Upper lobe of left lung (tissue), 6 donors: ENCODE results near the gene STMND1. TPM values are rescaled to one million over a fixed set of nuclear protein-coding genes. Genes with fewer than 3 reads are reported as not detected.
A peak's percentile ranks its signal among the peaks of the same experiment; 100 is the strongest.

Experiments
- ATAC-seq, 2 donors: fragments of 200-7000 bp; cut with Tn5 transposase; one replicate each; pipeline ENCODE4 v1.9.1; 2022; ENCODE audit warnings: mild to moderate bottlenecking in 2 of 2, moderate library complexity in 2 of 2; ENCODE audit not compliant: low FRiP score in 2 of 2
- DNase-seq, 2 donors: peaks; one replicate each; pipeline ENCODE4 v3.0.0-alpha.2; 2019 to 2020
- H3K27ac ChIP-seq, 4 donors: fragments of 200-600 bp; sonication (generic); one replicate each; pipeline ENCODE4 v1.5.1; 2016 to 2019
- H3K27me3 ChIP-seq, 4 donors: fragments of 200-600 bp; sonication (generic); one replicate each; pipeline ENCODE4 v1.5.1; 2017 to 2019
- H3K36me3 ChIP-seq, 4 donors: fragments of 200-600 bp; sonication (generic); one replicate each; pipeline ENCODE4 v1.5.1; 2016 to 2019
- H3K4me1 ChIP-seq, 4 donors: fragments of 200-600 bp; sonication (generic); one replicate each; pipeline ENCODE4 v1.5.1; 2018 to 2019
- H3K4me3 ChIP-seq, 4 donors: fragments of 200-600 bp; sonication (generic); one replicate each; pipeline ENCODE4 v1.5.1; 2017 to 2019; ENCODE audit warnings: mild to moderate bottlenecking in 2 of 4, moderate library complexity in 1 of 4
- H3K9me3 ChIP-seq, 4 donors: fragments of 200-600 bp; sonication (generic); one replicate each; pipeline ENCODE4 v1.5.1; 2018 to 2019
- CTCF ChIP-seq, 6 experiments: fragments of 450-650 bp in 4 of 6; fragments of 200-600 bp in 2 of 6; sonication (generic) in 2 of 6; IDR thresholded peaks; one replicate each; pipeline ENCODE4 v1.5.1; 2016 to 2019; ENCODE audit warnings: antibody characterized with exemption in 6 of 6
- EP300 ChIP-seq, 4 donors: sonication (generic); formaldehyde crosslinking; IDR thresholded peaks; one replicate each; pipeline ENCODE4 v1.5.1; 2017; ENCODE audit warnings: antibody characterized with exemption in 4 of 4, control low read depth in 2 of 4
- POLR2A ChIP-seq, 4 donors: fragments of 450-650 bp; IDR thresholded peaks; one replicate each; pipeline ENCODE4 v1.5.1; 2016 to 2017; ENCODE audit warnings: antibody characterized with exemption in 4 of 4, mild to moderate bottlenecking in 2 of 4
- POLR2AphosphoS5 ChIP-seq, 2 donors: sonication (generic); formaldehyde crosslinking; IDR thresholded peaks; one replicate each; pipeline ENCODE4 v1.5.1; 2017; ENCODE audit warnings: antibody characterized with exemption in 2 of 2
- WGBS, 2 donors: methylation state at CpG; one replicate each; pipeline ENCODE4 v1.1.5; 2017 to 2018; 5-methylcytosine and 5-hydroxymethylcytosine counted together
- total RNA-seq, 6 donors: library from RNA; depleted of rRNA in 4 of 6; stranded (reverse); fragments of >200 nt in 4 of 6; gene quantifications; one replicate each; pipeline versions ENCODE4 v1.1.0 to v1.2.1, GENCODE V29; 2016 to 2021
- donor health status: DM: no; HTN: no; CAD: no; lungs with moderate emphysema.
- donor health status: DM: no; HTN: yes; CAD: no; lungs with severe emphysema.

Gene STMND1
- total RNA-seq, 6 donors from 2014 or later: 2.6 to 12.4 (median 3.6) TPM; not detected in 2

- ATAC-seq (peak in 1 of 2 donors; percentile 72), DNase-seq (peak in 1 of 2 donors; percentile 51)
- H3K27ac ChIP-seq: no peak overlapping the region
- H3K27me3 ChIP-seq: no peaks in the 10 kb centered on the region
- 37 to 40% methylated on average over 4 of the region's 4 CpGs for WGBS, 2 donors
- H3K4me3 ChIP-seq: no peak overlapping the region
- H3K9me3 ChIP-seq: peaks cover 0 to 10% (median 0%) of the 10 kb centered on the region in 4 donors
- no peaks in the 10 kb centered on the region for H3K4me1 ChIP-seq
- no peaks in the 10 kb centered on the region for H3K36me3 ChIP-seq
- peak; percentile 48 to 81 (median 70) for TF ChIP-seq CTCF (IDR thresholded peaks at IDR 0.05)
- TF ChIP-seq EP300 (IDR thresholded peaks at IDR 0.05): no peak
- TF ChIP-seq POLR2AphosphoS5 (IDR thresholded peaks at IDR 0.05): no peak
- no peak for TF ChIP-seq POLR2A (IDR thresholded peaks at IDR 0.05)
Observed at GRCh38 chr6:17156112-17156921, 54.5 kb downstream of the STMND1 start.

GRCh38 chr6:17156966-17157365 lies 55.1 kb downstream of the STMND1 start:
- DNase-seq (no peak), ATAC-seq (no peak)
- H3K36me3 ChIP-seq: no peaks in the 10 kb centered on the region
- no peak overlapping the region for H3K4me3 ChIP-seq
- H3K4me1 ChIP-seq: no peaks in the 10 kb centered on the region
- no peak overlapping the region for H3K27ac ChIP-seq
- WGBS, 2 donors: 72 to 74% methylated on average over 8 of the region's 8 CpGs
- H3K9me3 ChIP-seq: peaks cover 0 to 10% (median 0%) of the 10 kb centered on the region in 4 donors
- no peak for TF ChIP-seq CTCF (IDR thresholded peaks at IDR 0.05)
- no peak for TF ChIP-seq POLR2A (IDR thresholded peaks at IDR 0.05)
- H3K27me3 ChIP-seq: no peaks in the 10 kb centered on the region

DNA sequence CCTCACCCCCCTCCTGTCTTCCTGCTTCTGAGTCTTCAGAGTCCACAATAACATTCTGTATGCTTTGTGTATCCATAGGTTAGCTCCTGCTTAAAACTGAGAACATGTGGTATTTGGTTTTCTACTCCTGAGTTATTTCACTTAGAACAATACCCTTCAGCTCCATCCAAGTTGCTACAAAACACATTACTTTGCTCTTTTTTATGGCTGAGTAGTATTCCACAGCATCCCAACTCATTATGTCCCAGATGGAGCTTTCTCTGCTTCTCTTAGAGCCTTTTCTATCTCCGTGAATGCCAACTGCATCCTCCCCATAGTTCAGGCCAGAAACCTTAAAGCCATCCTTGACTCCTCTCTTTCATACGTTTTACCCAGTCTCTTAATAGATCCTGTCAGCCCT lies 55.8 kb downstream of the STMND1 start:
- DNase-seq (no peak), ATAC-seq (no peak)
- H3K27me3 ChIP-seq: no peaks in the 10 kb centered on the region
- no peaks in the 10 kb centered on the region for H3K36me3 ChIP-seq
- H3K9me3 ChIP-seq: peaks cover 0 to 5% (median 0%) of the 10 kb centered on the region in 4 donors
- no peak overlapping the region for H3K27ac ChIP-seq
- 79 to 84% methylated on average over 2 of the region's 2 CpGs for WGBS, 2 donors
- no peaks in the 10 kb centered on the region for H3K4me1 ChIP-seq
- no peak overlapping the region for H3K4me3 ChIP-seq
- TF ChIP-seq CTCF (IDR thresholded peaks at IDR 0.05): no peak
- no peak for TF ChIP-seq POLR2A (IDR thresholded peaks at IDR 0.05)
- TF ChIP-seq EP300 (IDR thresholded peaks at IDR 0.05): no peak
- no peak for TF ChIP-seq POLR2AphosphoS5 (IDR thresholded peaks at IDR 0.05)

- no peak overlapping the region for H3K4me3 ChIP-seq
- H3K27ac ChIP-seq: no peak overlapping the region
- no peaks in the 10 kb centered on the region for H3K36me3 ChIP-seq
- H3K9me3 ChIP-seq: no peaks in the 10 kb centered on the region
- WGBS, 2 donors: 50 to 62% methylated on average over 5 of the region's 5 CpGs
- H3K4me1 ChIP-seq: no peaks in the 10 kb centered on the region
- DNase-seq: no peak
- TF ChIP-seq POLR2A (IDR thresholded peaks at IDR 0.05) (no peak), EP300 (IDR thresholded peaks at IDR 0.05) (no peak), CTCF (IDR thresholded peaks at IDR 0.05) (no peak), POLR2AphosphoS5 (IDR thresholded peaks at IDR 0.05) (no peak)
- ATAC-seq: no peak
- no peaks in the 10 kb centered on the region for H3K27me3 ChIP-seq
Observed at GRCh38 chr6:17159240-17159639, 57.4 kb downstream of the STMND1 start.

GRCh38 chr6:17161076-17161475 lies 59.2 kb downstream of the STMND1 start:
- H3K36me3 ChIP-seq: no peaks in the 10 kb centered on the region
- no peaks in the 10 kb centered on the region for H3K4me1 ChIP-seq
- 73 to 85% methylated on average over 2 of the region's 2 CpGs for WGBS, 2 donors
- H3K4me3 ChIP-seq: no peak overlapping the region
- no peak for DNase-seq
- no peak overlapping the region for H3K27ac ChIP-seq
- H3K27me3 ChIP-seq: no peaks in the 10 kb centered on the region
- no peak for TF ChIP-seq CTCF (IDR thresholded peaks at IDR 0.05)
- no peak for TF ChIP-seq POLR2A (IDR thresholded peaks at IDR 0.05)
- no peak for TF ChIP-seq POLR2AphosphoS5 (IDR thresholded peaks at IDR 0.05)
- no peak for TF ChIP-seq EP300 (IDR thresholded peaks at IDR 0.05)
- ATAC-seq: no peak
- H3K9me3 ChIP-seq: no peaks in the 10 kb centered on the region
